GM19043 (cell line): Measurements from ENCODE around the gene GRN.

Experiments
- ATAC-seq: cut with Tn5 transposase; IDR thresholded peaks from one replicate; pipeline ENCODE4 v1.9.1; 2021; ENCODE audit warnings: low read depth; ENCODE audit not compliant: unreplicated experiment

GRN gene

GRCh38 chr17:44344939-44345453 lies at the start of gene GRN:
Gene GRN (plus strand): TSS chr17:44345302. CDS start chr17:44349165, 3,863 bp downstream.
- peak; percentile 54 for ATAC-seq

GRCh38 chr17:44297975-44298374 lies 47.1 kb upstream of the GRN start:
- no peak for ATAC-seq

- ATAC-seq: no peak
These were observed 40.5 kb upstream of the GRN start for GRCh38 chr17:44304651-44305050.

- no peak for ATAC-seq
These were observed 37.5 kb upstream of the GRN start for GRCh38 chr17:44307387-44308186.

GRCh38 chr17:44308320-44308818 lies 36.7 kb upstream of the GRN start, which contains the start of gene RUNDC3A:
Gene RUNDC3A (plus strand): TSS chr17:44308601. CDS start chr17:44308833, 232 bp downstream.
- no peak for ATAC-seq

GRCh38 chr17:44308865-44309264 lies 36.2 kb upstream of the GRN start:
- no peak for ATAC-seq

GRCh38 chr17:44309472-44309871 lies 35.6 kb upstream of the GRN start:
- no peak for ATAC-seq

GRCh38 chr17:44310188-44310587 lies 34.9 kb upstream of the GRN start:
- no peak for ATAC-seq

- no peak for ATAC-seq
These were observed 34.3 kb upstream of the GRN start for GRCh38 chr17:44310609-44311376.

GRCh38 chr17:44311562-44312181 lies 33.4 kb upstream of the GRN start:
- ATAC-seq: no peak

GRCh38 chr17:44312396-44313104 lies 32.6 kb upstream of the GRN start:
- no peak for ATAC-seq

- no peak for ATAC-seq
These were observed 31.1 kb upstream of the GRN start for GRCh38 chr17:44314031-44314430.

GRCh38 chr17:44314524-44314868 lies 30.6 kb upstream of the GRN start:
- no peak for ATAC-seq

- no peak for ATAC-seq
These were observed 30.0 kb upstream of the GRN start for GRCh38 chr17:44314869-44315661.

GRCh38 chr17:44315760-44316731 lies 29.1 kb upstream of the GRN start:
- ATAC-seq: no peak

- no peak for ATAC-seq
These were observed 27.6 kb upstream of the GRN start for GRCh38 chr17:44317545-44317944.

- no peak for ATAC-seq
These were observed 26.8 kb upstream of the GRN start for GRCh38 chr17:44318077-44318892.

GRCh38 chr17:44320066-44320465 lies 25.0 kb upstream of the GRN start:
- ATAC-seq: no peak
